NT2/D1 (cell line): ENCODE data around the gene RAB26.

Experiments used
- YY1 ChIP-seq: IDR thresholded peaks from 2 replicates; pipeline ENCODE4 v1.6.1; 2011; ENCODE audit not compliant: insufficient read length, insufficient read depth
- ZNF274 ChIP-seq: IDR thresholded peaks from 2 replicates; pipeline ENCODE4 v1.6.1; 2011; ENCODE audit warnings: mild to moderate bottlenecking, low read depth, low read length

GRCh38 chr16:2173366-2173765, 24.9 kb downstream of the RAB26 start:
- no peak for TF ChIP-seq ZNF274
- TF ChIP-seq YY1 = no peak
